ENCODE results near the gene SNAPC2. TPM values are rescaled to one million over a fixed set of nuclear protein-coding genes. Genes with fewer than 3 reads are reported as not detected.

Gene SNAPC2
- total RNA-seq, 2 donors from 2014 or later = 14.1 to 16.5 TPM

GRCh38 chr19:7932276-7932929 lies 12.3 kb downstream of the SNAPC2 start:
- DNase-seq (ENCODE audit: low spot score) = no peak
- H3K9me3 ChIP-seq = no peaks in the 10 kb centered on the region
- no peak for TF ChIP-seq CTCF (IDR thresholded peaks at IDR 0.05)
- H3K4me1 ChIP-seq = peaks cover 0 to 24% of the 10 kb centered on the region in 2 donors
- no peak overlapping the region for H3K27ac ChIP-seq
- peaks cover 70% of the 10 kb centered on the region for H3K36me3 ChIP-seq
- no peak overlapping the region for H3K4me3 ChIP-seq
- H3K27me3 ChIP-seq = no peaks in the 10 kb centered on the region

GRCh38 chr19:7932930-7933300 lies 12.8 kb downstream of the SNAPC2 start:
- H3K4me1 ChIP-seq = peaks cover 0 to 19% of the 10 kb centered on the region in 2 donors
- H3K27ac ChIP-seq = no peak overlapping the region

DNA sequence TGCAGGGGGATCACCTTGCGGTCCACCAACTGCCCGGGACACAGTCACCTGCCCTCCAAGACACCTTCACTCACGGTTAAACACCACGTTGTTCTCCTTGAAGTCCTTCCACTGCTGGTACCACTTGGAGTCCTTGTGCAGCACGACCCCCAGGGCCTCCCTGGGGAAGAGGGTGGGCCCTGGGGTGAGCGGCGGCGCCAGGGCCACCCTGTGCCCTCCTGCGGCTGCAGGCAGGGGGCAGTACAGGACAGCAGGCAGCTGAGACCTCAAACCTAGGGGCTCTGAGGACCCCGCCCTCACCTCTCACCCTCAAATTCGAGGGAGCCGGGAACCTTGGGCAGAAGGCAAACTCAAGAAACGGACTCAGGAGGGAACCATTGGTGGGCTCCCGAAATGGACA lies 13.3 kb downstream of the SNAPC2 start:
- TF ChIP-seq CTCF (IDR thresholded peaks at IDR 0.05) = no peak
- Histone ChIP-seq H3K27ac (no peak overlapping the region), H3K4me3 (no peak overlapping the region), H3K36me3 (peaks cover 80% of the 10 kb centered on the region), H3K27me3 (no peaks in the 10 kb centered on the region), H3K9me3 (no peaks in the 10 kb centered on the region), H3K4me1 (peaks cover 0 to 14% of the 10 kb centered on the region in 2 donors)
- no peak for DNase-seq (ENCODE audit: low spot score)

More at GRCh38 chr19:7932930-7933300, 12.8 kb downstream of the SNAPC2 start:
- Histone ChIP-seq H3K36me3 (peaks cover 75% of the 10 kb centered on the region), H3K9me3 (no peaks in the 10 kb centered on the region), H3K4me3 (no peak overlapping the region), H3K27me3 (no peaks in the 10 kb centered on the region)
- TF ChIP-seq CTCF (IDR thresholded peaks at IDR 0.05) = no peak
- no peak for DNase-seq (ENCODE audit: low spot score)

- H3K27ac ChIP-seq = no peak overlapping the region
- no peaks in the 10 kb centered on the region for H3K27me3 ChIP-seq
- DNase-seq (ENCODE audit: low spot score) = no peak
Measured at GRCh38 chr19:7933828-7934725, 13.9 kb downstream of the SNAPC2 start.

DNA sequence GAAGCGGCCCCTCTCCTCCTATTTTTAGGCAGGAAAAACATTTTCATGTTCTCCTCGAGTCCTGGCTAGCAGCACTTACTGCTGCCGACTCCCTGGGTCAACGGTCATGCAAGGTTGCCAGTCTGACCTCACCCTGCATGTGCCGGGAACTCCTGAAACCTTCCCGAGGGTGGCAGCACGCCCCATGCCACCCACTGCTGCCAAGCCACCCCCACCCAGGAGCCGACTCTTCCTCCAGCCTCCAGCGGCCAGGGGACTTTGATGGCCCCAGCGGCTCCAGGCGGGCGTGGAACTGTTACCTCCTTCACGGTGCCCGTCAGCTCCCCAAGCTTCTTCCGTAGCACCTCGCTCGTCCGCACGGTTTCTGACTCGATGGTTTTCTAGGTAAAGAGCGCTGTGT lies 14.6 kb downstream of the SNAPC2 start:
- H3K9me3 ChIP-seq = no peaks in the 10 kb centered on the region
- DNase-seq (ENCODE audit: low spot score) = no peak
- no peak for TF ChIP-seq CTCF (IDR thresholded peaks at IDR 0.05)
- peaks cover 0 to 2% of the 10 kb centered on the region in 2 donors for H3K4me1 ChIP-seq
- H3K4me3 ChIP-seq = no peak overlapping the region
- no peaks in the 10 kb centered on the region for H3K27me3 ChIP-seq
- H3K36me3 ChIP-seq = peaks cover 88% of the 10 kb centered on the region
- H3K27ac ChIP-seq = no peak overlapping the region

More at GRCh38 chr19:7933828-7934725, 13.9 kb downstream of the SNAPC2 start:
- H3K4me3 ChIP-seq = no peak overlapping the region
- H3K9me3 ChIP-seq = no peaks in the 10 kb centered on the region
- H3K4me1 ChIP-seq = peaks cover 0 to 9% of the 10 kb centered on the region in 2 donors
- TF ChIP-seq CTCF (IDR thresholded peaks at IDR 0.05) = no peak
- peaks cover 85% of the 10 kb centered on the region for H3K36me3 ChIP-seq
